Fibroblast of lung (primary cell): Measurements from ENCODE around the gene SDHC. TPM values are rescaled to one million over a fixed set of nuclear protein-coding genes. Genes with fewer than 3 reads are reported as not detected.

Experiments used
- DNase-seq, 2 donors: peaks; one replicate each; pipeline versions ENCODE4 v3.0.0 to v3.0.0-alpha.2; 2010; ENCODE audit warnings: low read depth in 2 of 2
- H2AFZ ChIP-seq: 2 replicates; pipeline ENCODE4 v1.5.1; 2012; ENCODE audit warnings: low read length, control low read depth, inconsistent platforms
- H3K27ac ChIP-seq: 2 replicates; pipeline ENCODE4 v1.5.1; 2011; ENCODE audit warnings: low read length, control low read depth; ENCODE audit not compliant: insufficient read depth
- H3K27me3 ChIP-seq: 2 replicates; pipeline ENCODE4 v1.5.1; 2011; ENCODE audit warnings: mild to moderate bottlenecking, low read length; ENCODE audit not compliant: control insufficient read depth, insufficient read depth
- H3K36me3 ChIP-seq: 2 replicates; pipeline ENCODE4 v1.5.1; 2011; ENCODE audit warnings: low read length; ENCODE audit not compliant: control insufficient read depth, insufficient read depth
- H3K4me1 ChIP-seq: 2 replicates; pipeline ENCODE4 v1.5.1; 2011; ENCODE audit warnings: low read length; ENCODE audit not compliant: control insufficient read depth, insufficient read depth; ENCODE audit errors: extremely low read depth
- H3K4me2 ChIP-seq: 2 replicates; pipeline ENCODE4 v1.5.1; 2011; ENCODE audit warnings: low read length, control low read depth; ENCODE audit not compliant: insufficient read depth; ENCODE audit errors: extremely low read depth
- H3K4me3 ChIP-seq, 4 experiments: fragments of 200-600 bp in 1 of 4; sonication (generic) in 1 of 4; replicated peaks in 1 of 4; 2 replicates each; pipeline ENCODE4 v1.5.1; 2011 to 2016; ENCODE audit warnings: low read length in 4 of 4, low read depth in 3 of 4, mild to moderate bottlenecking in 3 of 4, control low read depth in 2 of 4, inconsistent platforms in 1 of 4, mixed read lengths in 1 of 4; ENCODE audit not compliant: insufficient read depth in 1 of 4; ENCODE audit errors: control extremely low read depth in 1 of 4
- H3K79me2 ChIP-seq: 2 replicates; pipeline ENCODE4 v1.5.1; 2012; ENCODE audit warnings: mild to moderate bottlenecking, low read length, inconsistent platforms; ENCODE audit not compliant: control insufficient read depth, insufficient read depth
- H3K9ac ChIP-seq: 2 replicates; pipeline ENCODE4 v1.5.1; 2011; ENCODE audit warnings: mild to moderate bottlenecking, low read length, control low read depth; ENCODE audit not compliant: insufficient read depth
- H3K9me3 ChIP-seq: 2 replicates; pipeline ENCODE4 v1.5.1; 2012; ENCODE audit warnings: low read depth, low read length; ENCODE audit not compliant: control insufficient read depth, insufficient read depth
- H4K20me1 ChIP-seq: 2 replicates; pipeline ENCODE4 v1.5.1; 2011; ENCODE audit warnings: low read length; ENCODE audit not compliant: control insufficient read depth, insufficient read depth; ENCODE audit errors: extremely low read depth
- CTCF ChIP-seq, 2 donors: IDR thresholded peaks in 1 of 2; conservative IDR thresholded peaks in 1 of 2; 1 replicate in 1 of 2; 2 replicates in 1 of 2; pipeline ENCODE4 v1.5.1; 2011 to 2012; ENCODE audit warnings: low read length in 2 of 2, control low read depth in 1 of 2, inconsistent platforms in 1 of 2, low read depth in 1 of 2, mild to moderate bottlenecking in 1 of 2
- EZH2 ChIP-seq: IDR thresholded peaks from 2 replicates; pipeline ENCODE4 v1.5.1; 2012; ENCODE audit warnings: low read length, control low read depth, mild to moderate bottlenecking; ENCODE audit errors: missing control alignments
- polyA plus RNA-seq, 2 donors: library from polyadenylated mRNA; depleted of rRNA in 1 of 2; stranded (reverse) in 1 of 2; unstranded in 1 of 2; fragments of >200 nt; gene quantifications; 2 replicates each; pipeline ENCODE4 v1.2.1, GENCODE V29; 2011 to 2012; ENCODE audit warnings: missing spikeins in 1 of 2
- total RNA-seq: library from RNA; depleted of rRNA; stranded (reverse); fragments of >200 nt; gene quantifications from 2 replicates; pipeline ENCODE4 v1.2.1, GENCODE V29; 2014

The SDHC gene
- total and polyA plus RNA-seq, 2 donors (not counting 1 experiment from before 2014, with no cell fraction given): 24.8 to 484 TPM

GRCh38 chr1:161274874-161275273 lies 39.3 kb upstream of the SDHC start:
- TF ChIP-seq CTCF (conservative IDR thresholded peaks at IDR 0.05 in 1 of 2, IDR thresholded peaks at IDR 0.05 in 1 of 2; ENCODE audit: low read depth in 1 of 2, low read length in 2 of 2) (no peak), EZH2 (no peak)
- no peaks in the 10 kb centered on the region for H4K20me1 ChIP-seq
- no peaks in the 10 kb centered on the region for H3K79me2 ChIP-seq
- no peaks in the 10 kb centered on the region for H3K36me3 ChIP-seq
- no peak overlapping the region for H3K9ac ChIP-seq
- DNase-seq: no peak
- no peak overlapping the region for H3K4me2 ChIP-seq
- H3K9me3 ChIP-seq: no peaks in the 10 kb centered on the region
- H2AFZ ChIP-seq: no peak overlapping the region
- no peak overlapping the region for H3K4me3 ChIP-seq
- H3K27ac ChIP-seq: no peak overlapping the region
- H3K27me3 ChIP-seq: no peaks in the 10 kb centered on the region
- no peaks in the 10 kb centered on the region for H3K4me1 ChIP-seq

- Histone ChIP-seq H3K27me3 (peaks cover 2% of the 10 kb centered on the region), H3K9ac (no peak overlapping the region), H4K20me1 (no peaks in the 10 kb centered on the region), H2AFZ (no peak overlapping the region), H3K27ac (no peak overlapping the region), H3K4me1 (no peaks in the 10 kb centered on the region), H3K4me3 (no peak overlapping the region), H3K4me2 (no peak overlapping the region), H3K36me3 (no peaks in the 10 kb centered on the region), H3K9me3 (no peaks in the 10 kb centered on the region), H3K79me2 (no peaks in the 10 kb centered on the region)
- no peak for DNase-seq
- TF ChIP-seq EZH2 (no peak), CTCF (conservative IDR thresholded peaks at IDR 0.05 in 1 of 2, IDR thresholded peaks at IDR 0.05 in 1 of 2; ENCODE audit: low read depth in 1 of 2, low read length in 2 of 2) (no peak)
These were observed 31.2 kb upstream of the SDHC start for GRCh38 chr1:161282991-161283390.

GRCh38 chr1:161285113-161285512 lies 29.1 kb upstream of the SDHC start:
- no peak for DNase-seq
- Histone ChIP-seq H3K9ac (no peak overlapping the region), H3K9me3 (no peaks in the 10 kb centered on the region), H3K4me1 (no peaks in the 10 kb centered on the region), H3K79me2 (no peaks in the 10 kb centered on the region), H3K27ac (no peak overlapping the region), H3K27me3 (peaks cover 2% of the 10 kb centered on the region), H4K20me1 (no peaks in the 10 kb centered on the region), H2AFZ (no peak overlapping the region), H3K36me3 (no peaks in the 10 kb centered on the region), H3K4me3 (no peak overlapping the region), H3K4me2 (no peak overlapping the region)
- no peak for TF ChIP-seq EZH2
- no peak for TF ChIP-seq CTCF (conservative IDR thresholded peaks at IDR 0.05 in 1 of 2, IDR thresholded peaks at IDR 0.05 in 1 of 2; ENCODE audit: low read depth in 1 of 2, low read length in 2 of 2)
